HCT116 (cell line): ENCODE measurements around the gene VSX1. TPM values are rescaled to one million over a fixed set of nuclear protein-coding genes. Genes with fewer than 3 reads are reported as not detected.

ENCODE experiments used
- ATAC-seq: fragments of 200-7000 bp; cut with Tn5 transposase; 2 replicates; pipeline ENCODE4 v1.9.1; 2020; ENCODE audit warnings: mild to moderate bottlenecking, moderate library complexity
- BruUV-seq: library from RNA; stranded (reverse); fragments of 400-500 nt; replicated peaks from 2 replicates; lab custom pipeline; 2021; lab: Mats Ljungman, UMichigan
- CTCF ChIA-PET: fragments of 300-600 bp; sonication (Branson Sonifier 250); formaldehyde crosslinking; loops from one replicate; lab custom pipeline; 2021; ENCODE audit warnings: antibody characterized with exemption; lab: Charles Lee
- POLR2A ChIA-PET: fragments of 300-600, 350-600 bp; sonication (Branson Sonifier 250); formaldehyde crosslinking; loops from one replicate; lab custom pipeline; 2021; ENCODE audit warnings: antibody characterized with exemption; lab: Charles Lee
- RAD21 ChIA-PET, 2 experiments: fragments of 300-600 bp; sonication (Branson Sonifier 250); formaldehyde crosslinking; loops; one replicate each; lab custom pipeline; 2023; ENCODE audit warnings: low total read pairs in 2 of 2; ENCODE audit not compliant: uncharacterized antibody in 2 of 2, unreplicated experiment in 2 of 2, low non-redundant PET in 1 of 2; lab: Charles Lee
- DNase-seq: peaks from one replicate; pipeline ENCODE4 v3.0.0-alpha.2; 2010; ENCODE audit warnings: low read depth, low spot score
- H2AFZ ChIP-seq: fragments of 200-600 bp; shearing (Covaris generic), sonication (generic); 2 replicates; pipeline ENCODE4 v1.6.1; 2017; ENCODE audit warnings: low read depth, mixed run types, mixed read lengths, antibody characterized with exemption, low read length; ENCODE audit not compliant: poor library complexity, severe bottlenecking
- H3K27ac ChIP-seq: 2 replicates; pipeline ENCODE4 v1.5.1; 2012; ENCODE audit warnings: low read depth, low read length
- H3K27me3 ChIP-seq: fragments of 200-600 bp; sonication (generic); 2 replicates; pipeline ENCODE4 v1.6.1; 2016; ENCODE audit warnings: mixed run types, low read length, mixed read lengths; ENCODE audit not compliant: insufficient read depth
- H3K36me3 ChIP-seq, 2 experiments: fragments of 200-500 bp in 1 of 2; fragments of 200-600 bp in 1 of 2; sonication (Bioruptor generic) in 1 of 2; sonication (generic) in 1 of 2; 2 replicates each; pipeline versions ENCODE4 v1.5.1 to v1.6.1; 2014 to 2016; ENCODE audit warnings: low read length in 2 of 2, inconsistent platforms in 1 of 2, mixed read lengths in 1 of 2, mixed run types in 1 of 2; ENCODE audit not compliant: insufficient read depth in 2 of 2, control insufficient read depth in 1 of 2
- H3K4me1 ChIP-seq, 2 experiments: fragments of 200-600 bp in 1 of 2; sonication (generic) in 1 of 2; 2 replicates each; pipeline versions ENCODE4 v1.5.1 to v1.6.1; 2012 to 2017; ENCODE audit warnings: low read length in 2 of 2, inconsistent platforms in 1 of 2, mild to moderate bottlenecking in 1 of 2, mixed read lengths in 1 of 2, mixed run types in 1 of 2, moderate library complexity in 1 of 2; ENCODE audit not compliant: insufficient read depth in 2 of 2, control insufficient read depth in 1 of 2
- H3K4me2 ChIP-seq: fragments of 200-600 bp; sonication (generic); 2 replicates; pipeline ENCODE4 v1.6.1; 2017; ENCODE audit warnings: mixed run types, low read length, mixed read lengths
- H3K4me3 ChIP-seq, 2 experiments: fragments of 200-600 bp in 1 of 2; sonication (generic) in 1 of 2; replicated peaks in 1 of 2; 2 replicates each; pipeline ENCODE4 v1.5.1; 2011 to 2016; ENCODE audit warnings: low read length in 2 of 2, control low read depth in 1 of 2, low read depth in 1 of 2, mild to moderate bottlenecking in 1 of 2, mixed read lengths in 1 of 2, mixed run types in 1 of 2
- H3K79me2 ChIP-seq: fragments of 200-600 bp; sonication (generic); 2 replicates; pipeline ENCODE4 v1.6.1; 2017; ENCODE audit warnings: mild to moderate bottlenecking, mixed run types, low read length, moderate library complexity, mixed read lengths; ENCODE audit not compliant: insufficient read depth
- H3K9ac ChIP-seq: fragments of 200-600 bp; sonication (generic); 2 replicates; pipeline ENCODE4 v1.6.1; 2016; ENCODE audit warnings: low read length, mixed read lengths
- H3K9me2 ChIP-seq: fragments of 200-600 bp; sonication (generic), shearing (Covaris generic); 2 replicates; pipeline ENCODE4 v1.6.1; 2017; ENCODE audit warnings: mixed run types, mild to moderate bottlenecking, moderate library complexity; ENCODE audit not compliant: insufficient read depth
- H3K9me3 ChIP-seq, 2 experiments: fragments of 200-500 bp in 1 of 2; fragments of 200-600 bp in 1 of 2; sonication (Bioruptor generic) in 1 of 2; sonication (generic) in 1 of 2; 2 replicates each; pipeline ENCODE4 v1.6.1; 2014 to 2017; ENCODE audit warnings: low read length in 2 of 2, mixed read lengths in 2 of 2, inconsistent platforms in 1 of 2, low read depth in 1 of 2, mild to moderate bottlenecking in 1 of 2, mixed run types in 1 of 2, moderate library complexity in 1 of 2; ENCODE audit not compliant: control insufficient read depth in 1 of 2, insufficient read depth in 1 of 2
- H4K20me1 ChIP-seq: fragments of 200-600 bp; sonication (generic), shearing (Covaris generic); 2 replicates; pipeline ENCODE4 v1.6.1; 2017; ENCODE audit warnings: mixed run types, mild to moderate bottlenecking, moderate library complexity; ENCODE audit not compliant: insufficient read depth
- EGR1 ChIP-seq: IDR thresholded peaks from 2 replicates; pipeline ENCODE4 v1.6.1; 2012; ENCODE audit warnings: low read depth
- EZH2 ChIP-seq: fragments of 200-600 bp; sonication (generic); IDR thresholded peaks from 2 replicates; pipeline ENCODE4 v1.6.1; 2017; ENCODE audit warnings: antibody characterized with exemption, mixed run types
- FOSL1 ChIP-seq: IDR thresholded peaks from 2 replicates; pipeline ENCODE4 v1.6.1; 2012; ENCODE audit warnings: low read depth
- JUND ChIP-seq: IDR thresholded peaks from 2 replicates; pipeline ENCODE4 v1.6.1; 2012
- MAX ChIP-seq: IDR thresholded peaks from 2 replicates; pipeline ENCODE4 v1.6.1; 2012
- POLR2A ChIP-seq: IDR thresholded peaks from 2 replicates; pipeline ENCODE4 v1.7.0; 2011; ENCODE audit warnings: borderline replicate concordance; ENCODE audit not compliant: insufficient read depth, insufficient read length; ENCODE audit errors: extremely low read depth
- SIN3A ChIP-seq: IDR thresholded peaks from 2 replicates; pipeline ENCODE4 v1.6.1; 2012; ENCODE audit warnings: low read depth
- YY1 ChIP-seq: IDR thresholded peaks from 2 replicates; pipeline ENCODE4 v1.6.1; 2011; ENCODE audit warnings: low read length, low read depth, moderate library complexity, mild to moderate bottlenecking; ENCODE audit not compliant: insufficient replicate concordance; ENCODE audit errors: extremely low read depth
- ZFX ChIP-seq: fragments of 450-650 bp; IDR thresholded peaks from 2 replicates; pipeline ENCODE4 v1.6.1; 2017
- ZNF274 ChIP-seq: fragments of 200-500 bp; sonication (Bioruptor generic); IDR thresholded peaks from 2 replicates; pipeline ENCODE4 v1.6.1; 2014; ENCODE audit warnings: mild to moderate bottlenecking, low read depth, low read length, inconsistent platforms
- intact Hi-C: fragments of 100-400 bp; cut with micrococcal nuclease; formaldehyde crosslinking; loops from 2 replicates; pipeline ENCODE4 v1.10.0; 2022
- total RNA-seq: library from RNA; stranded (reverse); gene quantifications from one replicate; pipeline ENCODE4 v1.2.1, GENCODE V29; 2021; ENCODE audit not compliant: unreplicated experiment

Gene VSX1
- total RNA-seq, 1 experiment from 2014 or later = not detected

GRCh38 chr20:25046736-25047666 is 34.9 kb downstream of the VSX1 start (continued):
- TF ChIP-seq SIN3A = no peak

- no peaks in the 10 kb centered on the region for H3K9me2 ChIP-seq
- H4K20me1 ChIP-seq = no peaks in the 10 kb centered on the region
- TF ChIP-seq EZH2 (no peak), YY1 (no peak), POLR2A (no peak), MAX (no peak), EGR1 (no peak)
- TF ChIP-seq, all 23 proteins: peak for 0
- Histone ChIP-seq H3K9ac (no peak overlapping the region), H3K36me3 (no peaks in the 10 kb centered on the region; a peak in 1 of 4 replicates), H3K4me2 (no peak overlapping the region), H2AFZ (no peak overlapping the region), H3K9me3 (no peaks in the 10 kb centered on the region), H3K4me3 (no peak overlapping the region), H3K4me1 (no peaks in the 10 kb centered on the region), H3K79me2 (no peaks in the 10 kb centered on the region), H3K27me3 (no peaks in the 10 kb centered on the region), H3K27ac (no peak overlapping the region)
- DNase-seq (no peak), ATAC-seq (no peak)
- BruUV-seq = no TSS peak
- intact Hi-C loops = no loop called here
- POLR2A ChIA-PET = no interaction called here
- RAD21 ChIA-PET = no interaction called here
- CTCF ChIA-PET = no interaction called here
Observed at GRCh38 chr20:25046181-25046641, 35.7 kb downstream of the VSX1 start.

GRCh38 chr20:25045343-25045712 is 36.6 kb downstream of the VSX1 start:
- Histone ChIP-seq H3K4me2 (no peak overlapping the region), H3K4me3 (no peak overlapping the region), H3K79me2 (no peaks in the 10 kb centered on the region), H3K27ac (no peak overlapping the region), H3K27me3 (no peaks in the 10 kb centered on the region), H4K20me1 (no peaks in the 10 kb centered on the region), H3K36me3 (no peaks in the 10 kb centered on the region), H3K9me2 (no peaks in the 10 kb centered on the region), H3K9ac (no peak overlapping the region), H2AFZ (no peak overlapping the region), H3K9me3 (no peaks in the 10 kb centered on the region), H3K4me1 (no peaks in the 10 kb centered on the region)
- no peak for TF ChIP-seq ZFX
- no peak for TF ChIP-seq ZNF274
- TF ChIP-seq JUND = no peak
- no peak for TF ChIP-seq EGR1
- TF ChIP-seq FOSL1 = no peak
- ATAC-seq (no peak), DNase-seq (no peak)
- intact Hi-C loops = no loop called here
- no TSS peak for BruUV-seq
- ChIA-PET POLR2A (no interaction called here), CTCF (no interaction called here), RAD21 (no interaction called here)
